B cell (primary cell): ENCODE measurements around the gene MTX3. TPM values are rescaled to one million over a fixed set of nuclear protein-coding genes. Genes with fewer than 3 reads are reported as not detected.

Experiments used
- ATAC-seq: fragments of 200-7000 bp; cut with Tn5 transposase; one replicate; pipeline ENCODE4 v1.10.0; 2021; ENCODE audit warnings: low read depth, mild to moderate bottlenecking, moderate number of reproducible peaks, moderate library complexity
- CTCF ChIA-PET: fragments of 350-600 bp; sonication (Branson Sonifier 250); formaldehyde crosslinking; loops from one replicate; lab custom pipeline; 2021; ENCODE audit warnings: antibody characterized with exemption, inconsistent platforms; lab: Charles Lee
- POLR2A ChIA-PET: fragments of 350-600 bp; sonication (Branson Sonifier 250); formaldehyde crosslinking; loops from one replicate; lab custom pipeline; 2021; ENCODE audit warnings: antibody characterized with exemption; lab: Charles Lee
- DNase-seq: peaks from one replicate; pipeline ENCODE4 v3.0.0; 2013
- H2AFZ ChIP-seq: 2 replicates; pipeline ENCODE4 v1.6.1; 2012; ENCODE audit warnings: mild to moderate bottlenecking, low read depth, low read length; ENCODE audit not compliant: insufficient read depth, poor library complexity, severe bottlenecking
- H3K27ac ChIP-seq, 2 donors: 1 replicate in 1 of 2; 2 replicates in 1 of 2; pipeline ENCODE4 v1.5.1; 2012 to 2013; ENCODE audit warnings: low read length in 2 of 2, mild to moderate bottlenecking in 2 of 2, moderate library complexity in 1 of 2
- H3K27me3 ChIP-seq, 4 experiments: fragments of 200-600 bp in 1 of 4; sonication (generic) in 1 of 4; replicated peaks in 1 of 4; 1 replicate in 2 of 4; 2 replicates in 2 of 4; pipeline versions ENCODE4 v1.6.1 to v1.7.0; 2013 to 2016; ENCODE audit warnings: low read length in 3 of 4, mild to moderate bottlenecking in 2 of 4, mixed read lengths in 1 of 4, moderate library complexity in 1 of 4; ENCODE audit not compliant: insufficient read depth in 4 of 4, control insufficient read depth in 3 of 4; ENCODE audit errors: control extremely low read depth in 1 of 4
- H3K36me3 ChIP-seq, 2 experiments: replicated peaks in 1 of 2; 1 replicate in 1 of 2; 2 replicates in 1 of 2; pipeline versions ENCODE4 v1.6.1 to v1.7.1; 2013; ENCODE audit warnings: low read length in 1 of 2; ENCODE audit not compliant: insufficient read depth in 2 of 2, control insufficient read depth in 1 of 2; ENCODE audit errors: control extremely low read depth in 1 of 2, extremely low read depth in 1 of 2
- H3K4me1 ChIP-seq, 2 donors: fragments of 200-600 bp in 1 of 2; sonication (generic) in 1 of 2; 1 replicate in 1 of 2; 2 replicates in 1 of 2; pipeline versions ENCODE4 v1.5.1 to v1.6.1; 2013 to 2017; ENCODE audit warnings: low read length in 2 of 2; ENCODE audit not compliant: control insufficient read depth in 2 of 2, insufficient read depth in 2 of 2
- H3K4me2 ChIP-seq: replicated peaks from 2 replicates; pipeline ENCODE3; 2012; ENCODE audit warnings: mild to moderate bottlenecking, low read depth, low read length; ENCODE audit not compliant: poor library complexity, severe bottlenecking
- H3K4me3 ChIP-seq, 5 experiments: fragments of 200-600 bp in 1 of 5; sonication (generic) in 1 of 5; 1 replicate in 3 of 5; 2 replicates in 2 of 5; pipeline versions ENCODE4 v1.5.1 to v1.7.0; 2011 to 2016; ENCODE audit warnings: low read length in 4 of 5, mild to moderate bottlenecking in 4 of 5, low read depth in 2 of 5, control low read depth in 1 of 5, moderate library complexity in 1 of 5; ENCODE audit not compliant: insufficient read depth in 1 of 5; ENCODE audit errors: control extremely low read depth in 1 of 5, extremely low read depth in 1 of 5
- H3K79me2 ChIP-seq: fragments of 200-600 bp; sonication (generic); one replicate; pipeline ENCODE4 v1.6.0; 2016; ENCODE audit warnings: low read length; ENCODE audit not compliant: control insufficient read depth, insufficient read depth
- H3K9ac ChIP-seq: fragments of 200-600 bp; sonication (generic); 2 replicates; pipeline ENCODE4 v1.6.1; 2017; ENCODE audit warnings: mild to moderate bottlenecking, low read length, moderate library complexity
- H3K9me3 ChIP-seq, 3 donors: one replicate each; pipeline versions ENCODE4 v1.6.1 to v1.7.1; 2013; ENCODE audit warnings: low read length in 2 of 3; ENCODE audit not compliant: control insufficient read depth in 2 of 3, insufficient read depth in 1 of 3; ENCODE audit errors: control extremely low read depth in 1 of 3
- H4K20me1 ChIP-seq: 2 replicates; pipeline ENCODE4 v1.6.0; 2012; ENCODE audit warnings: mild to moderate bottlenecking, low read length; ENCODE audit not compliant: insufficient read depth, control insufficient read depth, poor library complexity, severe bottlenecking
- H3K27ac Mint-ChIP-seq: one replicate; pipeline ENCODE4 v1.8.0; 2021; ENCODE audit warnings: mixed read lengths
- H3K27me3 Mint-ChIP-seq: one replicate; pipeline ENCODE4 v1.8.0; 2021; ENCODE audit warnings: mixed read lengths
- H3K4me1 Mint-ChIP-seq: one replicate; pipeline ENCODE4 v1.8.0; 2021; ENCODE audit warnings: mixed read lengths
- H3K4me3 Mint-ChIP-seq: one replicate; pipeline ENCODE4 v1.8.0; 2021; ENCODE audit warnings: mixed read lengths
- H3K9me3 Mint-ChIP-seq: one replicate; pipeline ENCODE4 v1.8.0; 2022; ENCODE audit warnings: mixed read lengths; ENCODE audit not compliant: insufficient read depth
- EZH2 ChIP-seq: IDR thresholded peaks from 2 replicates; pipeline ENCODE4 v1.6.1; 2012; ENCODE audit warnings: borderline replicate concordance, low read depth, mild to moderate bottlenecking, moderate library complexity, low read length; ENCODE audit not compliant: insufficient read depth, poor library complexity, severe bottlenecking
- WGBS: methylation state at CpG from one replicate; pipeline ENCODE4 v1.1.5; 2013; ENCODE audit warnings: missing lambda C conversion rate; ENCODE audit not compliant: insufficient coverage; 5-methylcytosine and 5-hydroxymethylcytosine counted together
- intact Hi-C: fragments of 100-400 bp; cut with micrococcal nuclease; formaldehyde crosslinking; loops from one replicate; pipeline ENCODE4 v1.10.0; 2022
- polyA plus RNA-seq: library from polyadenylated mRNA; depleted of rRNA; stranded (reverse); fragments of >200 nt; gene quantifications from 2 replicates; pipeline ENCODE4 v1.2.3, GENCODE V29; 2012
- total RNA-seq, 2 donors: library from RNA; stranded (reverse); fragments of 120-200 nt in 1 of 2; gene quantifications; 1 replicate in 1 of 2; 2 replicates in 1 of 2; pipeline versions ENCODE4 v1.2.3 to v1.2.4, GENCODE V29; 2013 to 2022
- TF ChIP-seq, protein P1 (sequence below): fragments of 200-600 bp; IDR thresholded peaks from one replicate; pipeline ENCODE4 v1.8.0; 2022; ENCODE audit warnings: antibody characterized with exemption, mild to moderate bottlenecking

The MTX3 gene
- total and polyA plus RNA-seq, 2 donors (not counting 1 experiment from before 2014, with no cell fraction given) = 7.9 to 21.0 TPM

- intact Hi-C loops = no loop called here
- Histone ChIP-seq H3K27ac (no peak overlapping the region), H3K36me3 (peaks cover 0 to 2% of the 10 kb centered on the region in 2 experiments), H3K9me3 (no peaks in the 10 kb centered on the region), H3K27me3 (no peaks in the 10 kb centered on the region), H3K79me2 (no peaks in the 10 kb centered on the region), H3K4me1 (no peaks in the 10 kb centered on the region), H3K9ac (no peak overlapping the region), H2AFZ (no peak overlapping the region), H3K4me2 (no peak overlapping the region), H4K20me1 (no peaks in the 10 kb centered on the region), H3K4me3 (no peak overlapping the region)
- no peak overlapping the region for H3K4me3 Mint-ChIP-seq
- POLR2A ChIA-PET = no interaction called here
- TF ChIP-seq EZH2 = no peak
- TF ChIP-seq, protein P1, sequence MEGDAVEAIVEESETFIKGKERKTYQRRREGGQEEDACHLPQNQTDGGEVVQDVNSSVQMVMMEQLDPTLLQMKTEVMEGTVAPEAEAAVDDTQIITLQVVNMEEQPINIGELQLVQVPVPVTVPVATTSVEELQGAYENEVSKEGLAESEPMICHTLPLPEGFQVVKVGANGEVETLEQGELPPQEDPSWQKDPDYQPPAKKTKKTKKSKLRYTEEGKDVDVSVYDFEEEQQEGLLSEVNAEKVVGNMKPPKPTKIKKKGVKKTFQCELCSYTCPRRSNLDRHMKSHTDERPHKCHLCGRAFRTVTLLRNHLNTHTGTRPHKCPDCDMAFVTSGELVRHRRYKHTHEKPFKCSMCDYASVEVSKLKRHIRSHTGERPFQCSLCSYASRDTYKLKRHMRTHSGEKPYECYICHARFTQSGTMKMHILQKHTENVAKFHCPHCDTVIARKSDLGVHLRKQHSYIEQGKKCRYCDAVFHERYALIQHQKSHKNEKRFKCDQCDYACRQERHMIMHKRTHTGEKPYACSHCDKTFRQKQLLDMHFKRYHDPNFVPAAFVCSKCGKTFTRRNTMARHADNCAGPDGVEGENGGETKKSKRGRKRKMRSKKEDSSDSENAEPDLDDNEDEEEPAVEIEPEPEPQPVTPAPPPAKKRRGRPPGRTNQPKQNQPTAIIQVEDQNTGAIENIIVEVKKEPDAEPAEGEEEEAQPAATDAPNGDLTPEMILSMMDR = no peak
- no peaks in the 10 kb centered on the region for H3K27me3 Mint-ChIP-seq
- H3K9me3 Mint-ChIP-seq = no peaks in the 10 kb centered on the region
- ATAC-seq (no peak), DNase-seq (no peak)
- H3K27ac Mint-ChIP-seq = no peak overlapping the region
- CTCF ChIA-PET = interaction anchor here (1.4 kb wide), 1 partner anchor 10 kb away, joined by 3 read pairs; no protein-coding TSS in a partner anchor
- WGBS = 81% methylated on average over 5 of the region's 5 CpGs
- no peaks in the 10 kb centered on the region for H3K4me1 Mint-ChIP-seq
Measured at GRCh38 chr5:80010754-80011392, 19.8 kb upstream of the MTX3 start.

DNA sequence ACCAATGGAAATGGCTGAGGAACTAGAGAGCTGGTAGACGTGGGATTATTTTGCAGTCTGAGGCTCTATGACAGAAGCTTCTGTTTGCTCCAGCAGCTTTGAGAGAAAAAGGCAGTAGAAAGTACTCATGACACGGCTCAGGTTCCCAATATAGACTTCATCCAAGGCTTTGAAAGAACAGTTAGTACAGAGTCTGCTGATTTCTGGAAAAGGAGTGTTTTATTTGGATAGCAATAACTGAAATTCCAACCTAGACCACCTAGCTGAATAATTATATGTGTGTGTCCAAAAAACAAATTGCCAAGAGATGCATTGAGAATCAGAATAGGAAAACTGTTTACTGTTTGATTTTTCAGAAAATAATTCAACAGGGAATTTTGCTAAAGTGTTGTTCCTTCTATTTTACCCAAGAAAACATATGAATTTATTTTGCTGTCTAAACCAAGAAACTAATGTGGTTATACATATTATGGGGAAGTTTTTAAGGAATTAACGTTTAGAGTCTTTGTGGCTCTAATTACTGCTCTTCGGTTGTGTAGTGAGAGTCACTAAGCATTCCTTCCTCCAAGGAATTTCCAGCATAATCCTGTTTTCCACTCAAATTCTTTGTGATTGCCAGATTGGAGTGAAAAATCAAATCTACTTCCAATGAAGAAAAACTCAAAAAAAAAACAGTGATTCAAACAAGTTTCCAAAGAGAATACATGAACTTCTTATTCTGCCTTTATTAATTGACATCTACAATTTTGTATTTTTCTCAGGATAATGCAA lies 18.1 kb upstream of the MTX3 start:
- no peak for TF ChIP-seq EZH2

More for the DNA sequence above, 18.1 kb upstream of the MTX3 start:
- no peak overlapping the region for H3K9ac ChIP-seq
- H3K4me2 ChIP-seq = no peak overlapping the region
- CTCF ChIA-PET = interaction anchor here (0.6 to 1.4 kb wide), 2 partner anchors 8 to 101 kb away, joined by 3 read pairs; no protein-coding TSS in a partner anchor
- Mint-ChIP-seq H3K4me3 (no peak overlapping the region), H3K4me1 (no peaks in the 10 kb centered on the region), H3K27me3 (no peaks in the 10 kb centered on the region), H3K27ac (no peak overlapping the region), H3K9me3 (no peaks in the 10 kb centered on the region)
- no peaks in the 10 kb centered on the region for H4K20me1 ChIP-seq
- H3K4me3 ChIP-seq = no peak overlapping the region
- H3K79me2 ChIP-seq = no peaks in the 10 kb centered on the region
- H3K4me1 ChIP-seq = no peaks in the 10 kb centered on the region
- no peak for ATAC-seq
- peaks cover 0 to 2% of the 10 kb centered on the region in 2 experiments for H3K36me3 ChIP-seq
- H2AFZ ChIP-seq = no peak overlapping the region
- POLR2A ChIA-PET = no interaction called here
- WGBS = 100% methylated on average over 3 of the region's 4 CpGs
- intact Hi-C loops = no loop called here
- H3K27ac ChIP-seq = no peak overlapping the region
- H3K9me3 ChIP-seq = no peaks in the 10 kb centered on the region
- H3K27me3 ChIP-seq = no peaks in the 10 kb centered on the region
- DNase-seq = no peak
